SU-DHL-6 (cell line): ENCODE data around the gene CASTOR2.
"Not testable (repeated sequence)": the region's sequence is repeated elsewhere in the genome, so short reads cannot be mapped to it uniquely, and the experiment has no call there.

Source experiments
- EZH2phosphoT487 ChIP-seq: fragments of 200-600 bp; sonication (generic), shearing (Covaris generic); conservative IDR thresholded peaks from 2 replicates; pipeline ENCODE4 v1.6.1; 2018; ENCODE audit warnings: mild to moderate bottlenecking, antibody characterized with exemption, low read length, moderate library complexity, mixed read lengths
- TF ChIP-seq, protein P1 (sequence below): fragments of 200-600 bp; sonication (generic); IDR thresholded peaks from one replicate; pipeline ENCODE4 v1.5.1; 2017; ENCODE audit warnings: antibody characterized with exemption, mild to moderate bottlenecking, low read length, moderate library complexity; ENCODE audit not compliant: insufficient read depth, poor library complexity, severe bottlenecking

DNA sequence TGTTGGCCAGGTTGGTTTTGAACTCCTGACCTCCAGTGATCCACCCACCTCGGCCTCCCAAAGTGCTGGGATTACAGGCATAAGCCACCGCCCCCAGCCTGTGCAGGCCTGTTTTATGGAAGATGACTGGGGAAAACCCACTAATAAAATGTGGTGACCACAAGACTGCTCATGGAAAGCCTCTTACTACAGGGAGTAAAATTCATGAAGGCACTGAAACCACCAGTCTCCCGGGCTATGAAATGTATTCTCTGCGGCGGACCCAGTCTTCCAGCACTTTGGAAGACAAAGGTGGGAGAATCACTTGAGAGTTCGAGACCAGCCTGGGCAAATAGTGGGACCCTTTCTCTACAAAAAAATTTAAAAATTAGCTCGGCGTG, 109.7 kb downstream of the CASTOR2 start:
- TF ChIP-seq, protein P1, sequence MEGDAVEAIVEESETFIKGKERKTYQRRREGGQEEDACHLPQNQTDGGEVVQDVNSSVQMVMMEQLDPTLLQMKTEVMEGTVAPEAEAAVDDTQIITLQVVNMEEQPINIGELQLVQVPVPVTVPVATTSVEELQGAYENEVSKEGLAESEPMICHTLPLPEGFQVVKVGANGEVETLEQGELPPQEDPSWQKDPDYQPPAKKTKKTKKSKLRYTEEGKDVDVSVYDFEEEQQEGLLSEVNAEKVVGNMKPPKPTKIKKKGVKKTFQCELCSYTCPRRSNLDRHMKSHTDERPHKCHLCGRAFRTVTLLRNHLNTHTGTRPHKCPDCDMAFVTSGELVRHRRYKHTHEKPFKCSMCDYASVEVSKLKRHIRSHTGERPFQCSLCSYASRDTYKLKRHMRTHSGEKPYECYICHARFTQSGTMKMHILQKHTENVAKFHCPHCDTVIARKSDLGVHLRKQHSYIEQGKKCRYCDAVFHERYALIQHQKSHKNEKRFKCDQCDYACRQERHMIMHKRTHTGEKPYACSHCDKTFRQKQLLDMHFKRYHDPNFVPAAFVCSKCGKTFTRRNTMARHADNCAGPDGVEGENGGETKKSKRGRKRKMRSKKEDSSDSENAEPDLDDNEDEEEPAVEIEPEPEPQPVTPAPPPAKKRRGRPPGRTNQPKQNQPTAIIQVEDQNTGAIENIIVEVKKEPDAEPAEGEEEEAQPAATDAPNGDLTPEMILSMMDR = not testable (repeated sequence)
- not testable (repeated sequence) for TF ChIP-seq EZH2phosphoT487
